GM06990 (cell line): ENCODE results near the gene RPGRIP1L.

Source experiments
- DNase-seq: peaks from one replicate; pipeline ENCODE4 v3.0.0-alpha.2; 2011; ENCODE audit not compliant: insufficient read length; ENCODE audit errors: extremely low read depth
- H3K27me3 ChIP-seq: replicated peaks from 2 replicates; pipeline ENCODE4 v1.6.0; 2011; ENCODE audit warnings: low read length; ENCODE audit not compliant: control insufficient read depth, insufficient read depth
- H3K36me3 ChIP-seq: 2 replicates; pipeline ENCODE4 v1.5.1; 2011; ENCODE audit warnings: low read length; ENCODE audit not compliant: control insufficient read depth, insufficient read depth
- H3K4me3 ChIP-seq: replicated peaks from 2 replicates; pipeline ENCODE4 v1.5.1; 2011; ENCODE audit warnings: low read depth, mild to moderate bottlenecking, control low read depth, low read length
- TF ChIP-seq, protein P1 (sequence below): IDR thresholded peaks from 2 replicates; pipeline ENCODE4 v1.5.1; 2011; ENCODE audit warnings: low read length, control low read depth, mild to moderate bottlenecking, inconsistent platforms; ENCODE audit not compliant: insufficient read depth, poor library complexity, severe bottlenecking

RPGRIP1L gene

GRCh38 chr16:53625221-53625620 lies 78.4 kb downstream of the RPGRIP1L start:
- DNase-seq = no peak
- no peaks in the 10 kb centered on the region for H3K27me3 ChIP-seq
- H3K36me3 ChIP-seq = no peaks in the 10 kb centered on the region
- TF ChIP-seq, protein P1, sequence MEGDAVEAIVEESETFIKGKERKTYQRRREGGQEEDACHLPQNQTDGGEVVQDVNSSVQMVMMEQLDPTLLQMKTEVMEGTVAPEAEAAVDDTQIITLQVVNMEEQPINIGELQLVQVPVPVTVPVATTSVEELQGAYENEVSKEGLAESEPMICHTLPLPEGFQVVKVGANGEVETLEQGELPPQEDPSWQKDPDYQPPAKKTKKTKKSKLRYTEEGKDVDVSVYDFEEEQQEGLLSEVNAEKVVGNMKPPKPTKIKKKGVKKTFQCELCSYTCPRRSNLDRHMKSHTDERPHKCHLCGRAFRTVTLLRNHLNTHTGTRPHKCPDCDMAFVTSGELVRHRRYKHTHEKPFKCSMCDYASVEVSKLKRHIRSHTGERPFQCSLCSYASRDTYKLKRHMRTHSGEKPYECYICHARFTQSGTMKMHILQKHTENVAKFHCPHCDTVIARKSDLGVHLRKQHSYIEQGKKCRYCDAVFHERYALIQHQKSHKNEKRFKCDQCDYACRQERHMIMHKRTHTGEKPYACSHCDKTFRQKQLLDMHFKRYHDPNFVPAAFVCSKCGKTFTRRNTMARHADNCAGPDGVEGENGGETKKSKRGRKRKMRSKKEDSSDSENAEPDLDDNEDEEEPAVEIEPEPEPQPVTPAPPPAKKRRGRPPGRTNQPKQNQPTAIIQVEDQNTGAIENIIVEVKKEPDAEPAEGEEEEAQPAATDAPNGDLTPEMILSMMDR = no peak
- no peak overlapping the region for H3K4me3 ChIP-seq

DNA sequence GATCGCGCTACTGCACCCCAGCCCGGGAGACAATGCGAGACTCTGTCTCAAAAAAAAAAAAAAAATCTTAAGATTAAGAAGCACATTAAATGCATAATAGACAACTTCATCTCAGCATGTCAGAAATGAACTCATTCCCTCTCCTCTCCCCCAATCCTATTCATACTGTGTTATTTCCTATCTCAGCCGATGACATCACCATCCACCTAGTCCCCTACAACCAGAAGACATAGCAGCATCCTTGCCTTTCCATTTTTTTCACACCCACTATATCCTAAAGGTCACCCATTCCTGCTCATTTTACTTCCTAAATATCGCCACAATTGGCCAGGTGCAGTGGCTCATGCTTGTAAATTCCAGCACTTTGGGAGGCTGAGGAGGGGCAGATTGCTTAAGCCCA lies 81.3 kb downstream of the RPGRIP1L start:
- TF ChIP-seq, protein P1 = no peak
- no peak for DNase-seq
- Histone ChIP-seq H3K4me3 (no peak overlapping the region), H3K27me3 (no peaks in the 10 kb centered on the region), H3K36me3 (no peaks in the 10 kb centered on the region)

DNA sequence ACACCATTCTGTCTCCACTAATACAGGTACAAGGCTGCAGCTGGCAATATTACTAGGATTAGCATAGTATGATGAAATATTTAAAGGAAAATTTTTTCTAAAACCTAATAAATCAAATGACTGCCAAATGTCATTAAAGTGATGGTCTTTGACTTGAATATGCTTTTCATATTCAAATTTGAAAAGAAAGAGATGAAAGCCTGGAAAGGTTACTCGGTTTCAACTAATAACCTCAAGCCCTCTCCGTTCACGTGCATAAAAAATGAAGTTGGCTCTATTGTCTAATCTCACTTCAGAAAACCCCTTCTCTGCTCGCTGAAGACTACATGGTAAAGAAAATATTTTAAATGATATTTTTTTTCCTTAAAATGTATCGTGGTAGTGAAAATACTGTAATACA lies 83.2 kb downstream of the RPGRIP1L start:
- H3K4me3 ChIP-seq = no peak overlapping the region

GRCh38 chr16:53619235-53619634 lies 84.4 kb downstream of the RPGRIP1L start:
- TF ChIP-seq, protein P1 = no peak
- Histone ChIP-seq H3K4me3 (no peak overlapping the region), H3K27me3 (no peaks in the 10 kb centered on the region), H3K36me3 (no peaks in the 10 kb centered on the region)
- no peak for DNase-seq

More for the DNA sequence above, 83.2 kb downstream of the RPGRIP1L start:
- Histone ChIP-seq H3K27me3 (no peaks in the 10 kb centered on the region), H3K36me3 (no peaks in the 10 kb centered on the region)
- no peak for DNase-seq
- TF ChIP-seq, protein P1 = no peak

- H3K4me3 ChIP-seq = no peak overlapping the region
- H3K36me3 ChIP-seq = no peaks in the 10 kb centered on the region
- TF ChIP-seq, protein P1 = no peak
- no peaks in the 10 kb centered on the region for H3K27me3 ChIP-seq
- no peak for DNase-seq
These were observed 89.3 kb downstream of the RPGRIP1L start for GRCh38 chr16:53614346-53614745.

- no peak for DNase-seq
- no peaks in the 10 kb centered on the region for H3K27me3 ChIP-seq
- H3K4me3 ChIP-seq = no peak overlapping the region
- TF ChIP-seq, protein P1 = no peak
- no peaks in the 10 kb centered on the region for H3K36me3 ChIP-seq
These were observed 91.7 kb downstream of the RPGRIP1L start for GRCh38 chr16:53612003-53612402.
